H1 (cell line): ENCODE data around the gene ARFRP1. TPM values are rescaled to one million over a fixed set of nuclear protein-coding genes. Genes with fewer than 3 reads are reported as not detected.

Experiments used
- CTCF ChIA-PET: fragments of 300-600 bp; sonication (Branson Sonifier 250); formaldehyde crosslinking; loops from one replicate; lab custom pipeline; 2021; ENCODE audit not compliant: partially characterized antibody; lab: Charles Lee
- POLR2A ChIA-PET: fragments of 300-600 bp; sonication (Branson Sonifier 250); formaldehyde crosslinking; loops from one replicate; lab custom pipeline; 2021; ENCODE audit warnings: inconsistent platforms; ENCODE audit not compliant: partially characterized antibody; lab: Charles Lee
- DNase-seq, 2 experiments: peaks; one replicate each; pipeline versions ENCODE4 v3.0.0 to v3.0.0-alpha.2; 2010 to 2022; ENCODE audit warnings: low spot score in 2 of 2, low read depth in 1 of 2, mixed read lengths in 1 of 2
- FAIRE-seq: peaks from 2 replicates; lab custom pipeline; 2011; peaks lifted over from hg19 to GRCh38; lab: Jason Lieb, UNC
- H2AFZ ChIP-seq: 2 replicates; pipeline ENCODE4 v1.8.1; 2012; ENCODE audit warnings: low read length, inconsistent platforms
- H2AK5ac ChIP-seq: 2 replicates; pipeline ENCODE4 v1.6.1; 2013; ENCODE audit warnings: low read depth, low read length
- H2BK120ac ChIP-seq: replicated peaks from 2 replicates; pipeline ENCODE3; 2013; ENCODE audit warnings: low read depth, low read length, inconsistent platforms
- H2BK12ac ChIP-seq: 2 replicates; pipeline ENCODE4 v1.6.1; 2013; ENCODE audit warnings: low read depth, low read length
- H2BK15ac ChIP-seq: 2 replicates; pipeline ENCODE4 v1.6.1; 2013; ENCODE audit warnings: low read length
- H2BK20ac ChIP-seq: 2 replicates; pipeline ENCODE4 v1.6.1; 2013; ENCODE audit warnings: low read length
- H2BK5ac ChIP-seq: 2 replicates; pipeline ENCODE4 v1.6.1; 2013; ENCODE audit warnings: low read depth, low read length
- H3K14ac ChIP-seq: 2 replicates; pipeline ENCODE4 v1.6.1; 2013; ENCODE audit warnings: inconsistent platforms; ENCODE audit not compliant: insufficient read length
- H3K18ac ChIP-seq: 2 replicates; pipeline ENCODE4 v1.6.1; 2013; ENCODE audit warnings: low read length; ENCODE audit errors: extremely low read depth
- H3K23ac ChIP-seq: 2 replicates; pipeline ENCODE4 v1.6.1; 2013; ENCODE audit warnings: inconsistent platforms; ENCODE audit not compliant: insufficient read length
- H3K23me2 ChIP-seq: 2 replicates; pipeline ENCODE4 v1.6.1; 2013; ENCODE audit warnings: low read depth, low read length
- H3K27ac ChIP-seq: 2 replicates; pipeline ENCODE4 v1.6.1; 2011; ENCODE audit warnings: low read depth, low read length, inconsistent platforms
- H3K27me3 ChIP-seq, 4 experiments: replicated peaks in 1 of 4; 1 replicate in 1 of 4; 2 replicates in 3 of 4; pipeline versions ENCODE4 v1.6.1 to v1.8.1; 2011 to 2013; ENCODE audit warnings: low read length in 3 of 4, mild to moderate bottlenecking in 3 of 4, inconsistent platforms in 2 of 4, mixed read lengths in 2 of 4, moderate library complexity in 1 of 4; ENCODE audit not compliant: control insufficient read depth in 3 of 4, insufficient read depth in 3 of 4; ENCODE audit errors: extremely low read depth in 1 of 4
- H3K36me3 ChIP-seq, 4 experiments: 2 replicates each; pipeline versions ENCODE4 v1.6.1 to v1.8.1; 2011 to 2013; ENCODE audit warnings: mild to moderate bottlenecking in 4 of 4, low read length in 3 of 4, moderate library complexity in 2 of 4, control low read depth in 1 of 4, inconsistent platforms in 1 of 4; ENCODE audit not compliant: insufficient read depth in 4 of 4, control insufficient read depth in 2 of 4
- H3K4ac ChIP-seq: replicated peaks from 2 replicates; pipeline ENCODE3; 2013; ENCODE audit warnings: low read length, low read depth, mixed read lengths, inconsistent platforms; ENCODE audit not compliant: insufficient read length
- H3K4me1 ChIP-seq, 4 experiments: replicated peaks in 1 of 4; 1 replicate in 1 of 4; 2 replicates in 3 of 4; pipeline versions ENCODE4 v1.6.1 to v1.8.1; 2011 to 2013; ENCODE audit warnings: low read length in 3 of 4, inconsistent platforms in 2 of 4, mixed read lengths in 1 of 4; ENCODE audit not compliant: insufficient read depth in 4 of 4, control insufficient read depth in 3 of 4
- H3K4me2 ChIP-seq, 2 experiments: 2 replicates each; pipeline versions ENCODE4 v1.6.1 to v1.8.1; 2011 to 2013; ENCODE audit warnings: low read depth in 2 of 2, low read length in 2 of 2, control low read depth in 1 of 2, inconsistent platforms in 1 of 2, mild to moderate bottlenecking in 1 of 2; ENCODE audit not compliant: insufficient read depth in 1 of 2
- H3K4me3 ChIP-seq, 4 experiments: fragments of 200-600, 300-600 bp in 1 of 4; sonication (generic), shearing (Covaris generic), sonication (Bioruptor Twin) in 1 of 4; 2 replicates each; pipeline versions ENCODE4 v1.5.1 to v1.8.1; 2011 to 2016; ENCODE audit warnings: low read length in 4 of 4, low read depth in 3 of 4, control low read depth in 2 of 4, inconsistent platforms in 2 of 4, mild to moderate bottlenecking in 2 of 4, mixed read lengths in 1 of 4, moderate library complexity in 1 of 4; ENCODE audit not compliant: insufficient read depth in 2 of 4; ENCODE audit errors: extremely low read depth in 1 of 4
- H3K56ac ChIP-seq: replicated peaks from 2 replicates; pipeline ENCODE3; 2013; ENCODE audit warnings: low read depth, mild to moderate bottlenecking, mixed read lengths, low read length, inconsistent platforms; ENCODE audit not compliant: insufficient read length
- H3K79me1 ChIP-seq: 2 replicates; pipeline ENCODE4 v1.6.1; 2013; ENCODE audit warnings: low read depth, low read length, control low read depth
- H3K79me2 ChIP-seq, 2 experiments: 2 replicates each; pipeline versions ENCODE4 v1.6.1 to v1.8.1; 2012 to 2013; ENCODE audit warnings: low read length in 2 of 2, mild to moderate bottlenecking in 2 of 2, inconsistent platforms in 1 of 2; ENCODE audit not compliant: insufficient read depth in 2 of 2, control insufficient read depth in 1 of 2
- H3K9ac ChIP-seq, 4 experiments: replicated peaks in 1 of 4; 1 replicate in 1 of 4; 2 replicates in 3 of 4; pipeline versions ENCODE4 v1.6.1 to v1.8.1; 2011 to 2013; ENCODE audit warnings: low read depth in 3 of 4, low read length in 3 of 4, control low read depth in 2 of 4, mild to moderate bottlenecking in 2 of 4, moderate library complexity in 2 of 4, inconsistent platforms in 1 of 4; ENCODE audit errors: extremely low read depth in 1 of 4
- H3K9me3 ChIP-seq, 2 experiments: 2 replicates each; pipeline versions ENCODE4 v1.6.1 to v1.8.1; 2012 to 2013; ENCODE audit warnings: mild to moderate bottlenecking in 2 of 2, moderate library complexity in 2 of 2, control low read depth in 1 of 2, inconsistent platforms in 1 of 2, low read depth in 1 of 2, low read length in 1 of 2, mixed read lengths in 1 of 2; ENCODE audit not compliant: insufficient read depth in 2 of 2
- H4K20me1 ChIP-seq, 2 experiments: replicated peaks in 1 of 2; 2 replicates each; pipeline versions ENCODE3 to v1.8.1; 2011 to 2013; ENCODE audit warnings: inconsistent platforms in 2 of 2, low read length in 2 of 2, mild to moderate bottlenecking in 1 of 2; ENCODE audit not compliant: insufficient read depth in 2 of 2, control insufficient read depth in 1 of 2
- H4K5ac ChIP-seq: 2 replicates; pipeline ENCODE4 v1.6.1; 2013; ENCODE audit warnings: low read length, low read depth, mixed read lengths, inconsistent platforms; ENCODE audit not compliant: insufficient read length
- H4K8ac ChIP-seq: 2 replicates; pipeline ENCODE4 v1.8.0; 2013; ENCODE audit warnings: mild to moderate bottlenecking, moderate library complexity, low read length, inconsistent platforms; ENCODE audit not compliant: insufficient read depth; ENCODE audit errors: extremely low read depth
- H4K91ac ChIP-seq: replicated peaks from 2 replicates; pipeline ENCODE3; 2013; ENCODE audit warnings: low read length, mixed read lengths, inconsistent platforms; ENCODE audit not compliant: insufficient read length
- BRCA1 ChIP-seq: IDR thresholded peaks from 2 replicates; pipeline ENCODE4 v1.6.1; 2012; ENCODE audit warnings: low read depth, low read length, improper control_type of control experiment
- CBX5 ChIP-seq: fragments of 300-800, 300-1000 bp; sonication (generic); IDR thresholded peaks from 2 replicates; pipeline ENCODE4 v1.7.1; 2016; ENCODE audit warnings: antibody characterized with exemption, low read length, low read depth
- CEBPB ChIP-seq: IDR thresholded peaks from 2 replicates; pipeline ENCODE4 v1.6.1; 2012; ENCODE audit warnings: low read depth, low read length
- CHD1 ChIP-seq: IDR thresholded peaks from 2 replicates; pipeline ENCODE4 v1.6.1; 2012; ENCODE audit warnings: low read depth, low read length, improper control_type of control experiment
- E2F6 ChIP-seq: IDR thresholded peaks from 2 replicates; pipeline ENCODE4 v1.6.1; 2012; ENCODE audit warnings: inconsistent platforms
- EGR1 ChIP-seq: IDR thresholded peaks from 2 replicates; pipeline ENCODE4 v1.6.1; 2011; ENCODE audit warnings: low read depth, low read length, borderline replicate concordance
- EP300 ChIP-seq, 2 experiments: IDR thresholded peaks; 1 replicate in 1 of 2; 2 replicates in 1 of 2; pipeline ENCODE4 v1.6.1; 2011 to 2012; ENCODE audit warnings: low read depth in 2 of 2, low read length in 2 of 2, mild to moderate bottlenecking in 2 of 2, borderline replicate concordance in 1 of 2, inconsistent platforms in 1 of 2, moderate library complexity in 1 of 2
- KDM1A ChIP-seq: fragments of 200-600, 300-600 bp; sonication (generic); IDR thresholded peaks from 2 replicates; pipeline ENCODE4 v1.7.1; 2016; ENCODE audit warnings: mild to moderate bottlenecking, low read length, borderline replicate concordance
- PHF8 ChIP-seq: fragments of 200-600 bp; sonication (generic); conservative IDR thresholded peaks from 2 replicates; pipeline ENCODE4 v1.7.1; 2012; ENCODE audit warnings: low read depth, mild to moderate bottlenecking, inconsistent platforms, low read length, moderate library complexity
- POLR2A ChIP-seq, 2 experiments: IDR thresholded peaks; 1 replicate in 1 of 2; 2 replicates in 1 of 2; pipeline ENCODE4 v1.6.1; 2011; ENCODE audit warnings: low read depth in 2 of 2, low read length in 2 of 2, mild to moderate bottlenecking in 2 of 2; ENCODE audit errors: control extremely low read depth in 1 of 2
- POLR2AphosphoS5 ChIP-seq: IDR thresholded peaks from 2 replicates; pipeline ENCODE4 v1.6.1; 2011; ENCODE audit warnings: low read depth, low read length
- RXRA ChIP-seq: IDR thresholded peaks from 2 replicates; pipeline ENCODE4 v1.6.1; 2011; ENCODE audit warnings: low read depth, mild to moderate bottlenecking, low read length, moderate library complexity; ENCODE audit not compliant: insufficient read depth
- SP2 ChIP-seq: IDR thresholded peaks from 2 replicates; pipeline ENCODE4 v1.6.1; 2012; ENCODE audit warnings: mild to moderate bottlenecking, low read length, inconsistent platforms
- TAF1 ChIP-seq: IDR thresholded peaks from 2 replicates; pipeline ENCODE4 v1.6.1; 2011; ENCODE audit warnings: mild to moderate bottlenecking, low read depth, low read length
- WGBS, 2 experiments: shearing (Covaris generic) in 1 of 2; methylation state at CpG; one replicate each; pipeline versions ENCODE4 v1.1.6 to v1.1.7; 2013 to 2015; ENCODE audit warnings: low lambda C conversion rate in 2 of 2, mixed read lengths in 2 of 2, inconsistent platforms in 1 of 2, low coverage in 1 of 2, missing lambda C conversion rate in 1 of 2; ENCODE audit not compliant: insufficient replicate concordance in 2 of 2, insufficient coverage in 1 of 2, insufficient read length in 1 of 2; ENCODE audit errors: extremely low coverage in 1 of 2, missing lambda C conversion rate in 1 of 2; 5-methylcytosine and 5-hydroxymethylcytosine counted together
- polyA plus RNA-seq, 7 experiments: library from polyadenylated mRNA; depleted of rRNA in 3 of 7; stranded (reverse) in 5 of 7; unstranded in 2 of 7; fragments of >200 nt in 5 of 7; fragments of 200-250 nt in 2 of 7; gene quantifications; 1 replicate in 5 of 7; 2 replicates in 1 of 7; 4 replicates in 1 of 7; pipeline versions ENCODE4 v1.2.1 to v1.2.3, GENCODE V29; 2011 to 2013; ENCODE audit warnings: missing spikeins in 2 of 7, mixed read lengths in 2 of 7
- total RNA-seq: library from RNA; stranded (reverse); fragmentation: NEBNext Ultra II Directional; extraction: Animal tissue kit (Norgen Biotek cat#: 25700); gene quantifications from 2 replicates; pipeline ENCODE4 v1.2.1, GENCODE V29; 2021

Gene ARFRP1
- total and polyA plus RNA-seq, 2 of the 8 experiments (the other 6 are each of a cell fraction or from before 2014, with no cell fraction given): 12.9 to 22.9 TPM

GRCh38 chr20:63668351-63668750, 39.4 kb downstream of the ARFRP1 start:
- H3K14ac ChIP-seq: no peak overlapping the region
- H2BK5ac ChIP-seq: no peak overlapping the region; the same call in 1 of the 2 replicates
- H3K79me1 ChIP-seq: no peaks in the 10 kb centered on the region; the same call in 1 of the 2 replicates
- H4K91ac ChIP-seq: no peak overlapping the region
- WGBS, 2 experiments: 94% methylated on average over 9 of the region's 11 CpGs; no CpG with 5 or more reads in 1 of the 2 experiments
- H4K5ac ChIP-seq: no peak overlapping the region
- H3K18ac ChIP-seq: no peak overlapping the region
- no peak overlapping the region for H2BK20ac ChIP-seq
- H2BK15ac ChIP-seq: no peak overlapping the region
- H2AK5ac ChIP-seq: no peak overlapping the region
- no peak overlapping the region for H3K4me3 ChIP-seq
- no peak overlapping the region for H2AFZ ChIP-seq
- DNase-seq (no peak), FAIRE-seq (no peak)
- H4K20me1 ChIP-seq: peaks cover 2 to 6% of the 10 kb centered on the region in 2 experiments
- H2BK12ac ChIP-seq: no peak overlapping the region
- no peak overlapping the region for H3K4ac ChIP-seq
- H3K9ac ChIP-seq: no peak overlapping the region
- H3K4me1 ChIP-seq: no peaks in the 10 kb centered on the region
- ChIA-PET CTCF (interaction anchor here (0.5 to 1.1 kb wide), 5 partner anchors 50 to 253 kb away, joined by 3 to 5 read pairs (median 3); no protein-coding TSS in a partner anchor), POLR2A (interaction anchor here (0.6 to 1.6 kb wide), 7 partner anchors 10 to 244 kb away, joined by 3 to 4 read pairs (median 3); no protein-coding TSS in a partner anchor)
- H3K9me3 ChIP-seq: no peaks in the 10 kb centered on the region
- H3K23me2 ChIP-seq: no peaks in the 10 kb centered on the region
- no peak overlapping the region for H3K4me2 ChIP-seq
- H3K56ac ChIP-seq: no peak overlapping the region
- no peak overlapping the region for H2BK120ac ChIP-seq
- no peak overlapping the region for H4K8ac ChIP-seq
- H3K79me2 ChIP-seq: no peaks in the 10 kb centered on the region
- no peak overlapping the region for H3K27ac ChIP-seq
- no peaks in the 10 kb centered on the region for H3K27me3 ChIP-seq
- H3K36me3 ChIP-seq: peaks cover 2 to 25% (median 14%) of the 10 kb centered on the region in 4 experiments; a peak in 7 of 8 replicates
- H3K23ac ChIP-seq: no peak overlapping the region
- TF ChIP-seq E2F6 (no peak), CBX5 (no peak), SP2 (no peak), KDM1A (no peak), CHD1 (no peak), BRCA1 (no peak), CEBPB (no peak), PHF8 (no peak), TAF1 (no peak), EGR1 (no peak), POLR2AphosphoS5 (no peak), POLR2A (IDR thresholded peaks at IDR 0.05; ENCODE audit: control extremely low read depth in 1 of 2, low read depth in 2 of 2, low read length in 2 of 2) (no peak), EP300 (IDR thresholded peaks at IDR 0.05; ENCODE audit: borderline replicate concordance in 1 of 2, low read depth in 2 of 2, low read length in 2 of 2) (no peak), RXRA (no peak)
